ENCODE data around the gene COL23A1. TPM values are rescaled to one million over a fixed set of nuclear protein-coding genes. Genes with fewer than 3 reads are reported as not detected.

Gene COL23A1
- total and polyA plus RNA-seq, 2 experiments from 2014 or later, result 4.8 to 8.2 TPM

DNA sequence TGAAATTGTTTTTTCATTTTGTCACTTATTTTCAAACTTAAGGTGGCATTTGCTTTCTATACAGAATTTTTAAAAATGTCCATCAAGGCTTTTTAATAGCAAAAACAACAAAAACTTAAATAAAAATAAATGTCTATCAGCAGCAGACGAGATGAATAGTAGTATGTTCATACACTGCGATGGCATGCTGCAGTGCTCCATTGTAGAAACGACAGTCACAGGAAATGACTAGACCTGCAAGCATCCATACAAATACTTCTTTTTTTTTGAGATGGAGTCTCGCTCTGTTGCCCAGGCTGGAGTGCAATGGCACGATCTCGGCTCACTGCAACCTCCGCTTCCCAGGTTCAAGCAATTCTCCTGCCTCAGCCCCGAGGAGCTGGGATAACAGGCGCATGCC is 41.4 kb downstream of the COL23A1 start:
- Histone ChIP-seq H3F3A (replicated peaks; ENCODE audit: low read depth) (no peaks in the 10 kb centered on the region), H3K27ac (ENCODE audit: low read depth) (no peak overlapping the region), H3K36me3 (ENCODE audit: insufficient read depth) (no peaks in the 10 kb centered on the region), H3K9me2 (ENCODE audit: insufficient read depth) (no peaks in the 10 kb centered on the region), H3K79me2 (replicated peaks; ENCODE audit: insufficient read depth) (no peaks in the 10 kb centered on the region; the same call in 1 of the 2 replicates), H3K4me3 (no peak overlapping the region), H3K27me3 (ENCODE audit: insufficient read depth) (no peaks in the 10 kb centered on the region), H3K4me1 (ENCODE audit: insufficient read depth) (peaks cover 6% of the 10 kb centered on the region; the same call in 1 of the 2 replicates), H2AFZ (no peak overlapping the region), H3K4me2 (no peak overlapping the region), H4K20me1 (replicated peaks; ENCODE audit: insufficient read depth) (no peaks in the 10 kb centered on the region)
- Mint-ChIP-seq H3K36me3 (ENCODE audit: low read depth) (no peaks in the 10 kb centered on the region), H3K4me3 (no peak overlapping the region), H3K27me3 (ENCODE audit: insufficient read depth, low read depth, poor library complexity) (peaks cover 9% of the 10 kb centered on the region), H3K9me3 (no peaks in the 10 kb centered on the region), H3K27ac (no peak overlapping the region), H3K4me1 (peaks cover 32% of the 10 kb centered on the region)
- TF ChIP-seq EZH2 (IDR thresholded peaks at IDR 0.05; ENCODE audit: low read depth, unreplicated experiment) (no peak), JUNB (IDR thresholded peaks at IDR 0.05; ENCODE audit: unreplicated experiment) (no peak)
- DNase-seq (ENCODE audit: low spot score) (no peak), ATAC-seq (no peak)

DNA sequence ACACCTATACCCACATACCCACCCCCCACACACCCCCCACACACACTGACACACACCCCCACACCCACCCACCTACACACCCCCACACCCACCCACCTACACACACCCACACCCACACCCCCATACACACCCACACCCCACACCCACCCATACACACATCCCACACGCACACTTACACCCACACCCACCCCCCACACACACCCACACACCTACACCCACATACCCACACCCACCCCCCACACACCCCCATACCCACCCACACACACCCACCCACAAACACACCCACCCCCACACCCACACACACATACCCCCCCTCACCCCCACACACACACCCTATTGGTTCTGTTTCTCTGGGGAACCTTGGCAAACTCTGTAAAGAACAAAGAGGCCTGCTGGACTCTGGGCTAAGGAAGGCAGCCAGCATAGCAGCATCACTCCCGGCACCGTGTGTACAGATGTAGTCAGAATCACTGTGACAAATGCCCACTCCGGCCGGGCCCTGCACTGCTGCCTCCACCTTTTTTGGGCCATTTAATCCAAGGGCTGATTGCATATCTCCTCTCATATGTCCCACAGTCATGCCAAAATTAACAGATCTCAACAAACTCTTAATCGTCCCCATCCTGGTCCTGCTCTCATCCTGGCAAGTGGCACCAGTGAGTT is 42.3 kb downstream of the COL23A1 start:
- no peak overlapping the region for H3K27ac ChIP-seq (ENCODE audit: low read depth)
- H3K27me3 Mint-ChIP-seq (ENCODE audit: insufficient read depth, low read depth, poor library complexity), result peaks cover 9% of the 10 kb centered on the region
- no peaks in the 10 kb centered on the region for H3K36me3 Mint-ChIP-seq (ENCODE audit: low read depth)
- ATAC-seq (no peak), DNase-seq (ENCODE audit: low spot score) (no peak)
- no peaks in the 10 kb centered on the region for H3K27me3 ChIP-seq (ENCODE audit: insufficient read depth)
- no peak overlapping the region; the same call in 1 of the 2 replicates for H3K27ac Mint-ChIP-seq
- H3K4me3 ChIP-seq, result no peak overlapping the region
- no peaks in the 10 kb centered on the region for H3K9me3 Mint-ChIP-seq
- no peak for TF ChIP-seq EZH2 (IDR thresholded peaks at IDR 0.05; ENCODE audit: low read depth, unreplicated experiment)
- TF ChIP-seq ZNF114 (CRISPR knock-in tag; IDR thresholded peaks at IDR 0.05), result no peak
- TF ChIP-seq POLR2AphosphoS5 (IDR thresholded peaks at IDR 0.05; ENCODE audit: low read depth), result no peak
- no peak for TF ChIP-seq ZNF462 (CRISPR knock-in tag; IDR thresholded peaks at IDR 0.05)
- no peak for TF ChIP-seq JUNB (IDR thresholded peaks at IDR 0.05; ENCODE audit: unreplicated experiment)
- no peak for TF ChIP-seq NANOG (IDR thresholded peaks at IDR 0.05; ENCODE audit: borderline replicate concordance)
- TF ChIP-seq, protein P1, sequence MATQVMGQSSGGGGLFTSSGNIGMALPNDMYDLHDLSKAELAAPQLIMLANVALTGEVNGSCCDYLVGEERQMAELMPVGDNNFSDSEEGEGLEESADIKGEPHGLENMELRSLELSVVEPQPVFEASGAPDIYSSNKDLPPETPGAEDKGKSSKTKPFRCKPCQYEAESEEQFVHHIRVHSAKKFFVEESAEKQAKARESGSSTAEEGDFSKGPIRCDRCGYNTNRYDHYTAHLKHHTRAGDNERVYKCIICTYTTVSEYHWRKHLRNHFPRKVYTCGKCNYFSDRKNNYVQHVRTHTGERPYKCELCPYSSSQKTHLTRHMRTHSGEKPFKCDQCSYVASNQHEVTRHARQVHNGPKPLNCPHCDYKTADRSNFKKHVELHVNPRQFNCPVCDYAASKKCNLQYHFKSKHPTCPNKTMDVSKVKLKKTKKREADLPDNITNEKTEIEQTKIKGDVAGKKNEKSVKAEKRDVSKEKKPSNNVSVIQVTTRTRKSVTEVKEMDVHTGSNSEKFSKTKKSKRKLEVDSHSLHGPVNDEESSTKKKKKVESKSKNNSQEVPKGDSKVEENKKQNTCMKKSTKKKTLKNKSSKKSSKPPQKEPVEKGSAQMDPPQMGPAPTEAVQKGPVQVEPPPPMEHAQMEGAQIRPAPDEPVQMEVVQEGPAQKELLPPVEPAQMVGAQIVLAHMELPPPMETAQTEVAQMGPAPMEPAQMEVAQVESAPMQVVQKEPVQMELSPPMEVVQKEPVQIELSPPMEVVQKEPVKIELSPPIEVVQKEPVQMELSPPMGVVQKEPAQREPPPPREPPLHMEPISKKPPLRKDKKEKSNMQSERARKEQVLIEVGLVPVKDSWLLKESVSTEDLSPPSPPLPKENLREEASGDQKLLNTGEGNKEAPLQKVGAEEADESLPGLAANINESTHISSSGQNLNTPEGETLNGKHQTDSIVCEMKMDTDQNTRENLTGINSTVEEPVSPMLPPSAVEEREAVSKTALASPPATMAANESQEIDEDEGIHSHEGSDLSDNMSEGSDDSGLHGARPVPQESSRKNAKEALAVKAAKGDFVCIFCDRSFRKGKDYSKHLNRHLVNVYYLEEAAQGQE (IDR thresholded peaks at IDR 0.05; ENCODE audit: unreplicated experiment), result no peak
- TF ChIP-seq EZH2phosphoT487 (IDR thresholded peaks at IDR 0.05; ENCODE audit: unreplicated experiment), result no peak
- no peak for TF ChIP-seq ZNF331 (CRISPR knock-in tag; IDR thresholded peaks at IDR 0.05; ENCODE audit: low read depth)
- H3K9me2 ChIP-seq (ENCODE audit: insufficient read depth), result no peaks in the 10 kb centered on the region
- peaks cover 6% of the 10 kb centered on the region; the same call in 1 of the 2 replicates for H3K4me1 ChIP-seq (ENCODE audit: insufficient read depth)
- no peaks in the 10 kb centered on the region for H3K36me3 ChIP-seq (ENCODE audit: insufficient read depth)
- H2AFZ ChIP-seq, result no peak overlapping the region
- H3K4me3 Mint-ChIP-seq, result no peak overlapping the region
- H3K79me2 ChIP-seq (replicated peaks; ENCODE audit: insufficient read depth), result no peaks in the 10 kb centered on the region; the same call in 1 of the 2 replicates
- H3K4me2 ChIP-seq, result no peak overlapping the region
- no peaks in the 10 kb centered on the region for H3F3A ChIP-seq (replicated peaks; ENCODE audit: low read depth)
- H4K20me1 ChIP-seq (replicated peaks; ENCODE audit: insufficient read depth), result no peaks in the 10 kb centered on the region
- peaks cover 33% of the 10 kb centered on the region for H3K4me1 Mint-ChIP-seq

Data from GM23338 (cell line).